GM12874 (cell line): ENCODE measurements around the gene TMCO1.

Source experiments
- TF ChIP-seq, protein P1 (sequence below): IDR thresholded peaks from 2 replicates; pipeline ENCODE4 v1.5.1; 2011; ENCODE audit warnings: low read depth, mild to moderate bottlenecking, control low read depth, low read length, moderate library complexity; ENCODE audit not compliant: insufficient read depth

The TMCO1 gene

GRCh38 chr1:165734906-165735305 is 33.8 kb downstream of the TMCO1 start:
- TF ChIP-seq, protein P1, sequence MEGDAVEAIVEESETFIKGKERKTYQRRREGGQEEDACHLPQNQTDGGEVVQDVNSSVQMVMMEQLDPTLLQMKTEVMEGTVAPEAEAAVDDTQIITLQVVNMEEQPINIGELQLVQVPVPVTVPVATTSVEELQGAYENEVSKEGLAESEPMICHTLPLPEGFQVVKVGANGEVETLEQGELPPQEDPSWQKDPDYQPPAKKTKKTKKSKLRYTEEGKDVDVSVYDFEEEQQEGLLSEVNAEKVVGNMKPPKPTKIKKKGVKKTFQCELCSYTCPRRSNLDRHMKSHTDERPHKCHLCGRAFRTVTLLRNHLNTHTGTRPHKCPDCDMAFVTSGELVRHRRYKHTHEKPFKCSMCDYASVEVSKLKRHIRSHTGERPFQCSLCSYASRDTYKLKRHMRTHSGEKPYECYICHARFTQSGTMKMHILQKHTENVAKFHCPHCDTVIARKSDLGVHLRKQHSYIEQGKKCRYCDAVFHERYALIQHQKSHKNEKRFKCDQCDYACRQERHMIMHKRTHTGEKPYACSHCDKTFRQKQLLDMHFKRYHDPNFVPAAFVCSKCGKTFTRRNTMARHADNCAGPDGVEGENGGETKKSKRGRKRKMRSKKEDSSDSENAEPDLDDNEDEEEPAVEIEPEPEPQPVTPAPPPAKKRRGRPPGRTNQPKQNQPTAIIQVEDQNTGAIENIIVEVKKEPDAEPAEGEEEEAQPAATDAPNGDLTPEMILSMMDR, result no peak

GRCh38 chr1:165726841-165727240 is 41.8 kb downstream of the TMCO1 start:
- TF ChIP-seq, protein P1, result no peak

DNA sequence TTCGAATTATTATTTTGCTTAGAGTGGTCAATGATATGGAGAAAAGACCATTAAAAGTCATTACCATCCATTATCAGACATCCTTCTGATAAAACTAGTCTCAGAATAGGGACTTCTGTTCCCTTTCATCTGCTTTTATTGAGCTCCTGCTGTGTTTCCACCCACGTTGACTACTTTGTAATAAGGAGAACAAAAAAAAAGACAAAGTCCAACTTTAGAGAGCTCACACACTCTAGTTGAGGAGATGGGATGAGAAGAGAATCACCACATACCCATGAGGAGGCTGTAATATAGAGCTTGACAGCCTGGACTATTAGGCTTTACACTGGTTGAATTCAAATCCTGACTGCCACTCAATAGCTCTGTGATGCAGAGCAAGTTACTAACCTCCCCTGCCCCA is 42.5 kb downstream of the TMCO1 start:
- TF ChIP-seq, protein P1, result no peak

DNA sequence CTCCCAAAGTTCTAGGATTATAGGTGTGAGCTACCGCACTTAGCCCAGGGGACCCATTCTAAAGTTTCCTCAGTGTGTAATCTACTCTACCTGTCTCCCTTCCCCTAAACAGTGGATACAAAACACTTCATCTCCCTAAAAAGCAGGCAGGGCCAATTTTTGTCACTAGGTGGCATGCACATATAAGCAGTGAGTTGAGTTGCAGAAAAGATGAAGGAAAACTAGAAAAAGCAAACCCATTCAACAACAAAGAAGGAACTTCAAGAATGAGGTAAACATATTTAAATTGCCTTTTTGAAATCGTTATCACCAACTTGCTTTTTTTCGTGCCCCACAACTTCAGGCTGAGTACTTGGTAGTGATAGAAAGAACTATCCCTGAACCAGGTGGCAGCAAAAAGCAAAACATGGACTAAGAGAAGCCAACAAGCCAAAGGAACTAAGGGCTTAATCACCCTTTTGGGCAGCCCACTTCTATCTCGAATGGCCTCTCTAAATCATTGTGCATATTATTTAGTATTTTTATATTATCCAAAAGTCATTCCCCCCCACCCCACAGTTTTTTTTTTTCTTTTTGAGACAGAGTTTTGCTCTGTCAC is 50.7 kb downstream of the TMCO1 start:
- TF ChIP-seq, protein P1, result peak; percentile 56; the same call in 1 of the 2 replicates

- TF ChIP-seq, protein P1, result no peak
Observed at GRCh38 chr1:165712764-165713163, 55.9 kb downstream of the TMCO1 start.

DNA sequence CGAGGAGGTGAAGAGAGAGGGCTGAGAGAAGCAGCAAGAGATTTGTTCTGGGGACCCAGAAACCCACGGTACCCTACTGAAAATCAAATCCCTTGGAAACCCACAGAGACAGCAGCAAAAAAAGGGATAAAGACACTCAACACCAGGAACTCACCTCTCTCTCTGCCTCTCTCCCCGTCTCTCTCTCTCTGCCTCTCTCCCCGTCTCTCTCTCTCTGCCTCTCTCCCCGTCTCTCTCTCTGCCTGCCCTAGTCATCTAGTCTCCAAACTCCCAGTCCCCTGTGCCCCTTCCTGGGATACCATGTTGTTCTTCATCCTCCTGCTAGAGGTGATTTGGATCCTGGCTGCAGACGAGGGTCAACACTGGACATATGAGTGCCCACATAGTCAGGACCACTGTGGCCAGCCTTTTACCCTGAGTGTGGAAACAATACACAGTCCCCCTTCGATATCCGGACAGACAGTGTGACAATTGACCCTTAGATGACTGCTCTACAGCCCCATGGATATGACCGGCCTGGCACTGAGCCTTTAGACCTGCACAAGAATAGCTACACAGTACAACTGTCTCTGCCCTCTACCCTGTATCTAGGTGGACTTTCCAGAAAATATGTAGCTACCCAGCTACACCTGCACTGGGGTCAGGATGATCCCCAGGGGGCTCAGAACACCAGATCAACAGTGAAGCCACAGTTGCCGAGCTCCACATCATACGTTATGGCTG is 60.5 kb downstream of the TMCO1 start:
- TF ChIP-seq, protein P1, result no peak

DNA sequence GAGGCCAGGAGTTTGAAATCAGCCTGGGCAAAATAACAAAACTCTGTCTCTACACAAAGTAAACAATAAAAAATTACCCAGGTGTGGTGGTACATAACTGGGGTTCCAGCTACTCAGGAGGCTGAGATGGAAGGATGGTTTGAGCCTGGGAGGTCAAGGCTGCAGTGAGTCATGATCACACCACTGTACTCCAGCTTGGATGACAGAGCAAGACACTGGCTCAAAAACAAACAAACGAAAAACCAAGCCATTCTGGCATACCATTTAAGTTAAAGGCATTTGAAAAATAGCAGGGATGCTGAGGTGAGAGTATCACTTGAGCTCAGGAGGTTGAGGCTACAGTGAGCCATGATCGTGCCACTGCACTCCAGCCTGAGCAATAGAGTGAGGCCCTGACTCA is 65.0 kb downstream of the TMCO1 start:
- TF ChIP-seq, protein P1, result no peak
